D721Med (cell line): ENCODE measurements around the gene ZNF747.

ENCODE experiments used
- DNase-seq: peaks from one replicate; pipeline ENCODE4 v3.0.0; 2011; ENCODE audit warnings: low spot score; ENCODE audit not compliant: insufficient read length
- FAIRE-seq: peaks from 2 replicates; lab custom pipeline; 2011; peaks lifted over from hg19 to GRCh38; lab: Jason Lieb, UNC
- CTCF ChIP-seq: IDR thresholded peaks from 2 replicates; pipeline ENCODE4 v1.5.1; 2012; ENCODE audit warnings: mild to moderate bottlenecking, control low read depth; ENCODE audit not compliant: insufficient read depth; ENCODE audit errors: missing control alignments

Gene ZNF747

GRCh38 chr16:30569746-30570635 is 35.3 kb upstream of the ZNF747 start:
- FAIRE-seq (no peak), DNase-seq (no peak)
- no peak for TF ChIP-seq CTCF

GRCh38 chr16:30569281-30569680 is 34.6 kb upstream of the ZNF747 start:
- DNase-seq (no peak), FAIRE-seq (no peak)
- no peak for TF ChIP-seq CTCF

- no peak for TF ChIP-seq CTCF
- no peak for DNase-seq
- FAIRE-seq, result no peak
Observed at GRCh38 chr16:30567991-30568638, 33.5 kb upstream of the ZNF747 start.

- no peak for DNase-seq
- FAIRE-seq, result no peak
- no peak for TF ChIP-seq CTCF
Observed at GRCh38 chr16:30567160-30567990, 32.7 kb upstream of the ZNF747 start.

GRCh38 chr16:30566531-30566930 is 31.9 kb upstream of the ZNF747 start:
- DNase-seq (no peak), FAIRE-seq (no peak)
- no peak for TF ChIP-seq CTCF

GRCh38 chr16:30565984-30566383 is 31.3 kb upstream of the ZNF747 start:
- FAIRE-seq, result no peak
- no peak for DNase-seq
- TF ChIP-seq CTCF, result no peak
